ENCODE data around the gene DNAI1. TPM values are rescaled to one million over a fixed set of nuclear protein-coding genes. Genes with fewer than 3 reads are reported as not detected.

Gene DNAI1
- total RNA-seq (2016; rRNA removed; fragmentation: Illumina TruSeq; extraction: Trizol) (not detected in 2 replicates), polyA plus RNA-seq (2011; rRNA removed) (not detected in 2 replicates), polyA minus RNA-seq (2011; rRNA and poly(A)+ RNA removed; ENCODE audit: low replicate concordance) (0.94 TPM in 1 of 2 replicates, not detected in the other), Bru-seq, nascent RNA (percentile 6 among the genes with signal in this experiment), BruChase-seq, experiment 1, labeled RNA remaining after a 6-hour chase (percentile 5 among the genes with signal in this experiment), BruChase-seq, experiment 2, labeled RNA remaining after a 2-hour chase (percentile 5 among the genes with signal in this experiment)
- not detected in 2 replicates for total RNA-seq (2016; cell fraction: cytosol; rRNA removed; fragmentation: Illumina TruSeq; extraction: Trizol; ENCODE audit: low read depth)
- not detected in 2 replicates for total RNA-seq (2016; cell fraction: insoluble cytoplasmic fraction; rRNA removed; fragmentation: Illumina TruSeq; extraction: Trizol)
- total RNA-seq (2016; cell fraction: membrane; rRNA removed; fragmentation: Illumina TruSeq; extraction: Trizol) = not detected in 2 replicates
- total RNA-seq (2016; cell fraction: nucleus; rRNA removed; fragmentation: Illumina TruSeq; extraction: Trizol) = not detected in 2 replicates
- polyA plus RNA-seq (2011; cell fraction: cytosol; rRNA removed) = not detected in 2 replicates
- 0.09 TPM in 1 of 2 replicates, not detected in the other for polyA plus RNA-seq (2011; cell fraction: nucleus; rRNA removed)
- not detected in 2 replicates for polyA plus RNA-seq (2012)
- not detected in 2 replicates for polyA plus RNA-seq (2016; cell fraction: cytosol; fragmentation: Illumina TruSeq; extraction: Trizol; ENCODE audit: low read depth)
- not detected in 2 replicates for polyA plus RNA-seq (2016; cell fraction: insoluble cytoplasmic fraction; fragmentation: Illumina TruSeq; extraction: Trizol; ENCODE audit: low read depth)
- not detected in 2 replicates for polyA plus RNA-seq (2016; cell fraction: membrane; fragmentation: Illumina TruSeq; extraction: Trizol; ENCODE audit: low read depth)
- not detected in 2 replicates for polyA plus RNA-seq (2016; cell fraction: nucleus; fragmentation: Illumina TruSeq; extraction: Trizol; ENCODE audit: insufficient read depth, low read depth)
- polyA minus RNA-seq (2011; cell fraction: cytosol; rRNA and poly(A)+ RNA removed) = not detected in 2 replicates
- polyA minus RNA-seq (2011; cell fraction: nucleus; rRNA and poly(A)+ RNA removed) = not detected in 2 replicates
- long read RNA-seq, experiment 1 = 0 reads
- long read RNA-seq, experiment 2 = 0 reads

GRCh38 chr9:34458013-34458958 is at the start of gene DNAI1, which contains the start of gene FAM219A:
DNAI1 (plus strand) TSS chr9:34458805; CDS start chr9:34459006, 201 bp downstream.
FAM219A (minus strand) TSS chr9:34458570; CDS start chr9:34458263, 307 bp downstream.
- Histone ChIP-seq H3K27me3 (ENCODE audit: control insufficient read depth in 1 of 2, insufficient read depth in 2 of 2, low read length in 2 of 2) (no peaks in the 10 kb centered on the region; a peak in 1 of 5 replicates), H3K9me3 (ENCODE audit: low read length) (no peaks in the 10 kb centered on the region), H3K4me2 (ENCODE audit: low read depth, low read length) (peak within 1 kb of the TSS; percentile 91), H2AFZ (ENCODE audit: low read length) (peak within 1 kb of the TSS; percentile 42), H3K9ac (ENCODE audit: insufficient read depth, low read depth, low read length) (peak within 1 kb of the TSS; percentile 72), H3K4me3 (replicated peaks in 1 of 3; ENCODE audit: insufficient read depth in 1 of 3, low read depth in 2 of 3, low read length in 3 of 3) (peak within 1 kb of the TSS; percentile 71 to 91 (median 80)), H3K4me1 (ENCODE audit: insufficient read depth, low read length) (peaks cover 22% of the 10 kb centered on the region), H3K79me2 (ENCODE audit: insufficient read depth, low read length) (peaks cover 2% of the 10 kb centered on the region), H3K36me3 (replicated peaks in 1 of 2; ENCODE audit: control insufficient read depth in 1 of 2, insufficient read depth in 2 of 2, low read length in 2 of 2) (no peaks in the 10 kb centered on the region), H4K20me1 (ENCODE audit: insufficient read depth, low read length) (0 out of 2 replicates have a peak, but pooled peaks cover 2% of the 10 kb centered on the region), H3K27ac (ENCODE audit: extremely low read length, insufficient read depth, low read length) (no peak within 1 kb of the TSS)
- peak; percentile 83 for FAIRE-seq
- WGBS (ENCODE audit: low lambda C conversion rate) = 2% methylated on average over 27 of the region's 94 CpGs
- ChIA-PET POLR2A (no interaction called here), CTCF (ENCODE audit: low intra/inter-chr PET ratio, low total read pairs) (no interaction called here)
- peak; percentile 94 for DNase-seq (ENCODE audit: low spot score)
- ATAC-seq = peak; percentile 97
- intact Hi-C loops (cut with micrococcal nuclease; ENCODE audit: unreplicated experiment) = no loop called here
- in situ Hi-C loops (cut with HindIII; ENCODE audit: extremely low pct_ligation_motif_present, low pct_unique_long_range_greater_than_20kb) = no loop called here
- no TSS peak for BruUV-seq (replicated peaks)
- TF ChIP-seq GLMP (CRISPR knock-in tag; IDR thresholded peaks at IDR 0.05; ENCODE audit: borderline replicate concordance) (no peak), ZNF549 (CRISPR knock-in tag; IDR thresholded peaks at IDR 0.05) (no peak), KDM3A (CRISPR knock-in tag; IDR thresholded peaks at IDR 0.05; ENCODE audit: low read depth) (no peak), POLR2AphosphoS2 (IDR thresholded peaks at IDR 0.05; ENCODE audit: low read depth, low read length) (no peak), ZNF614 (CRISPR knock-in tag; IDR thresholded peaks at IDR 0.05; ENCODE audit: borderline replicate concordance) (no peak), HMG20B (CRISPR knock-in tag; conservative IDR thresholded peaks at IDR 0.05) (no peak), ZNF510 (CRISPR knock-in tag; IDR thresholded peaks at IDR 0.05; ENCODE audit: low read depth) (no peak)
- TF ChIP-seq, protein P1, sequence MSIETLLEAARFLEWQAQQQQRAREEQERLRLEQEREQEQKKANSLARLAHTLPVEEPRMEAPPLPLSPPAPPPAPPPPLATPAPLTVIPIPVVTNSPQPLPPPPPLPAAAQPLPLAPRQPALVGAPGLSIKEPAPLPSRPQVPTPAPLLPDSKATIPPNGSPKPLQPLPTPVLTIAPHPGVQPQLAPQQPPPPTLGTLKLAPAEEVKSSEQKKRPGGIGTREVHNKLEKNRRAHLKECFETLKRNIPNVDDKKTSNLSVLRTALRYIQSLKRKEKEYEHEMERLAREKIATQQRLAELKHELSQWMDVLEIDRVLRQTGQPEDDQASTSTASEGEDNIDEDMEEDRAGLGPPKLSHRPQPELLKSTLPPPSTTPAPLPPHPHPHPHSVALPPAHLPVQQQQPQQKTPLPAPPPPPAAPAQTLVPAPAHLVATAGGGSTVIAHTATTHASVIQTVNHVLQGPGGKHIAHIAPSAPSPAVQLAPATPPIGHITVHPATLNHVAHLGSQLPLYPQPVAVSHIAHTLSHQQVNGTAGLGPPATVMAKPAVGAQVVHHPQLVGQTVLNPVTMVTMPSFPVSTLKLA (IDR thresholded peaks at IDR 0.05) = peak; percentile 67
- TF ChIP-seq, protein P2, sequence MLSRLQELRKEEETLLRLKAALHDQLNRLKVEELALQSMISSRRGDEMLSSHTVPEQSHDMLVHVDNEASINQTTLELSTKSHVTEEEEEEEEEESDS (CRISPR knock-in tag; IDR thresholded peaks at IDR 0.05; ENCODE audit: borderline replicate concordance) = no peak
- TF ChIP-seq, protein P3, sequence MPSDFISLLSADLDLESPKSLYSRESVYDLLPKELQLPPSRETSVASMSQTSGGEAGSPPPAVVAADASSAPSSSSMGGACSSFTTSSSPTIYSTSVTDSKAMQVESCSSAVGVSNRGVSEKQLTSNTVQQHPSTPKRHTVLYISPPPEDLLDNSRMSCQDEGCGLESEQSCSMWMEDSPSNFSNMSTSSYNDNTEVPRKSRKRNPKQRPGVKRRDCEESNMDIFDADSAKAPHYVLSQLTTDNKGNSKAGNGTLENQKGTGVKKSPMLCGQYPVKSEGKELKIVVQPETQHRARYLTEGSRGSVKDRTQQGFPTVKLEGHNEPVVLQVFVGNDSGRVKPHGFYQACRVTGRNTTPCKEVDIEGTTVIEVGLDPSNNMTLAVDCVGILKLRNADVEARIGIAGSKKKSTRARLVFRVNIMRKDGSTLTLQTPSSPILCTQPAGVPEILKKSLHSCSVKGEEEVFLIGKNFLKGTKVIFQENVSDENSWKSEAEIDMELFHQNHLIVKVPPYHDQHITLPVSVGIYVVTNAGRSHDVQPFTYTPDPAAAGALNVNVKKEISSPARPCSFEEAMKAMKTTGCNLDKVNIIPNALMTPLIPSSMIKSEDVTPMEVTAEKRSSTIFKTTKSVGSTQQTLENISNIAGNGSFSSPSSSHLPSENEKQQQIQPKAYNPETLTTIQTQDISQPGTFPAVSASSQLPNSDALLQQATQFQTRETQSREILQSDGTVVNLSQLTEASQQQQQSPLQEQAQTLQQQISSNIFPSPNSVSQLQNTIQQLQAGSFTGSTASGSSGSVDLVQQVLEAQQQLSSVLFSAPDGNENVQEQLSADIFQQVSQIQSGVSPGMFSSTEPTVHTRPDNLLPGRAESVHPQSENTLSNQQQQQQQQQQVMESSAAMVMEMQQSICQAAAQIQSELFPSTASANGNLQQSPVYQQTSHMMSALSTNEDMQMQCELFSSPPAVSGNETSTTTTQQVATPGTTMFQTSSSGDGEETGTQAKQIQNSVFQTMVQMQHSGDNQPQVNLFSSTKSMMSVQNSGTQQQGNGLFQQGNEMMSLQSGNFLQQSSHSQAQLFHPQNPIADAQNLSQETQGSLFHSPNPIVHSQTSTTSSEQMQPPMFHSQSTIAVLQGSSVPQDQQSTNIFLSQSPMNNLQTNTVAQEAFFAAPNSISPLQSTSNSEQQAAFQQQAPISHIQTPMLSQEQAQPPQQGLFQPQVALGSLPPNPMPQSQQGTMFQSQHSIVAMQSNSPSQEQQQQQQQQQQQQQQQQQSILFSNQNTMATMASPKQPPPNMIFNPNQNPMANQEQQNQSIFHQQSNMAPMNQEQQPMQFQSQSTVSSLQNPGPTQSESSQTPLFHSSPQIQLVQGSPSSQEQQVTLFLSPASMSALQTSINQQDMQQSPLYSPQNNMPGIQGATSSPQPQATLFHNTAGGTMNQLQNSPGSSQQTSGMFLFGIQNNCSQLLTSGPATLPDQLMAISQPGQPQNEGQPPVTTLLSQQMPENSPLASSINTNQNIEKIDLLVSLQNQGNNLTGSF (CRISPR knock-in tag; IDR thresholded peaks at IDR 0.05) = no peak

Data from HepG2 (cell line).